Activated effector memory CD4-positive, alpha-beta T cell treated with Interleukin-2 at 50 U/mL for 16 hours (primary cell): ENCODE measurements around the gene ZP1.
"Not testable (repeated sequence)": the region's sequence is repeated elsewhere in the genome, so short reads cannot be mapped to it uniquely, and the experiment has no call there.

Experiments
- DNase-seq: peaks from one replicate; pipeline ENCODE4 v3.0.0-alpha.2; 2020

Gene ZP1

GRCh38 chr11:60866911-60867870 lies at the start of gene ZP1:
Gene ZP1 (plus strand): TSS chr11:60867542. CDS start chr11:60867562, 20 bp downstream.
- no peak for DNase-seq

DNA sequence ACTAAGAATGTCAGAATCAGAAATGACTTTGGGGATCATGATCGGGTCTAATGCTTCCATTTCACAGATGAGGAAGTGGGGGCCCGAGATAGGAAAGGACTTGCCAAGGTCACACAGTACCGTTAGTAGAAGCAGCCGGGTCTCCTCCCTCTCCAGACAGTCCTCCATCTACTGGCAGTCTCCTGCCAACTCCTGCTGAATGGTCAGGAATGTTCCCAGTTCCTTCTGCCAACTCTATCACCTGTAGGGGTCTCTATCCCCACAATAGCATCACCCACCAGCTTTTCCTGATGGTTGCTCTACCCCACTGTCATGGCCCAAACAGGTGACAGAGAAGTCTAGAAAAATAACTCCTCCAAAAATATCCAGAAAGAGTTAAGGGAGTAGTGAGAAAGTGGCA lies 49.3 kb upstream of the ZP1 start:
- DNase-seq, result no peak

- no peak for DNase-seq
Observed at GRCh38 chr11:60821827-60822599, 45.3 kb upstream of the ZP1 start.

GRCh38 chr11:60823745-60824306 lies 43.5 kb upstream of the ZP1 start:
- DNase-seq, result not testable (repeated sequence)

GRCh38 chr11:60825118-60825517 lies 42.2 kb upstream of the ZP1 start:
- no peak for DNase-seq

GRCh38 chr11:60825790-60826189 lies 41.6 kb upstream of the ZP1 start:
- no peak for DNase-seq

DNA sequence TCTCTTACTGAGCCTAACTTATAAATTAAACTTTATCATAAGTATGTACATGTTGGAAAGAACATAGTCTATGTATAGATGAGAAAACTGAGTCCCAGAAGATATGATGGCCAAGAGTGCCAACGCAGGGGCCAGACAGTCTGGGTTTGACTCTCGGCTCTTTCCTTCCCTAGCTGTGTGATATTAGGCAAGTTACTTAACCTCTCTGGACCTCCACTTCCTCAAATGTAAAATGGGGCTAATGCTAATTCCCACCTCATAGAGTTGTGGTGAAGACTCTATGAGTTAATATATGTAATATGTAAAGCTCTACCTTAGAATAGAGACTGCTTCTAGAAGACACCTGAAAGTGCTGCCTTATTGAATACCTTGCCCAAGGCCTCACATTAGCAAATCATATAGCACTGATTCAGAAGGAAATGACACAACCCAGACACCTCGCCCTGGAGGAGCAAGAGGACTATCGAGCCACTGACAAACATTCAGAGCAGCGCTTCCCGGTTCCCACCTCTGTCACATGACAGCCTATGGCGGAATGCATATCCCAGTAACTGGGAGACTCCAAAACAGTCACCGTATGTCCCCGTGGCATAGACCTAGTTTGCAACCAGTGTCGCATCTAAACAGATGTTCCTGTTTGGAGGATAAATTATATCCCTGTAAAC lies 36.7 kb upstream of the ZP1 start:
- no peak for DNase-seq

GRCh38 chr11:60831143-60831500 lies 36.2 kb upstream of the ZP1 start:
- DNase-seq, result peak; percentile 64

GRCh38 chr11:60831501-60832079 lies 35.8 kb upstream of the ZP1 start:
- no peak for DNase-seq

DNA sequence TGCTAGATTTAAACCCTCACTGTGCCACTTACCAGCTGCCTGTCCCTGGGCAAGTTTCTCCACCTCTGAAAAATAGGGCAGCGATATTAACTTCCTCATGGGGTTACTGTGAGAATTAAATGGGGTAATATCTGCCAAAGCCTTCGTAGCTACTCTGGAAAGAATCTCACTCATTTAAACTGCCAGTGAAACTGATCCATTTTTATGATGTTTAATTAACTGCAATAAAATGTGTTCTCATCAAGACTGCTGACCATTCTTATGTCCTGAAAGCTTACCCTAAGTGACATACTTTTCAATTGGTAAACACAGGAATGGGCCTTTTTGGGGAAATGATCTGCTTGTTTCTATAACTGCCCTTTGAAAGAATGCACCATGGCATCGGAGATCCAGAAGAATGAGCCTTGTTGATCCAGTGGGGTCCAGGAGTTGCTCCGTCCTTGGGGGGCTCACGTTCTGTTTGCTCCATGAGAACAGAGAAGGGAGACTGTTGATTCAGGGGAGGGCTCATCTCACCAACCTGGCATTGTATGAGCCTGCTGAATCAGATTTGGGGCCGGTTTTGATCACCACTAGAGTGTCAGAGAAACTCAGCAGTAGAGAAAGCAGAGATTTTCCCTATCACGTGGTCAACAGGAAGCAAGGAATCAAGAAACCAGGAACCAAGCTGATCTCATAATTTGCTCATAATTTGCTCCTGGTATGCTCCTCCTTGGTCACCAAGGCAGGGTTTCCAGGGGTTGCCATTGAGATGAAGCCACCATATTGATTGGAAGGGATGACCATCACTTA lies 32.4 kb upstream of the ZP1 start:
- no peak for DNase-seq

DNA sequence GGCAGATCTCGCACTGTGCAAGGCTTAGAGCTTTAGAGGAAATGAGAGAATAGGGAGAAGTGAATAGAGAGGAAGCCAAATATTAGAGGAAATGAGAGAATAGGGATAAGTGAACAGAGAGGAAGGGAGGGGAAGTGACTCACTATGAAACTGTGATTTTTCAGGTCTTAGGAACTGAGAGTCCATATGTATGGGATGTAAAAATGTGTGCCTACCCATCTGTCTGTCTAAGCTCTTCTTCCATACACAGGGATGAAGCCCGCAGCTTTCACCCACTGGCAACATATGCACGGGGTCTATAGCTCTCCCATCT lies 31.9 kb upstream of the ZP1 start:
- DNase-seq, result no peak

DNA sequence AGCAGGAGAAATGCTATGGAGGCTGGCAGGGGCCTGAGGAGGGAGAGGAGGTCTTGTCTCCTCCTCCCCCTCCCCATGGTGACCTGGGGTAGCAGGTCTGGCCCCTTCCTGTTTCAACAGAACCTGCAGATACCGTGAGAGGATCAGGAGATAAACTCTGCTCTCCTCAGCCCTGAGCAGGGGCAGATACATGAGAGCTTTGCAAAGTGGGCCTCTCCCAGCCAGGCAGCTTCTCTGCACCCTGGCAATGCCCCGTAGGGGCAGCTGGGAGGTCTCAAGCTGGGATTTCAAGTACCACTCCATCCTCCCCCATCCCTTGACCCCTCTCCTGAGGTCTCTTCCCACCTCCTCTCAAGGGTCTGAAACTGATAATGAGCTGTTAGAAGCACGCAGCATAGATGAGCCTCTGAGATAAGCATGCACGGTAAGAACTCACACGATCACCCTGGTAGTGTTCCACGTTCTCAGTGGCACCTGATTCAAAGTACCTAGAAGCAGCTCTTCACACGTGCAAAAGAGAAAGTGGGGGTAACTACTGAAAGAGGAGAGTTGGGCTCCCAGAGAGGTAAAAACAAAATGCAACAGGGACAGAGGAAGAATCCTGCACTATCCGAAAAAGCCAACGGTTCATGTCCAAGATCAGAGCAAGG lies 30.4 kb upstream of the ZP1 start:
- DNase-seq, result no peak

DNA sequence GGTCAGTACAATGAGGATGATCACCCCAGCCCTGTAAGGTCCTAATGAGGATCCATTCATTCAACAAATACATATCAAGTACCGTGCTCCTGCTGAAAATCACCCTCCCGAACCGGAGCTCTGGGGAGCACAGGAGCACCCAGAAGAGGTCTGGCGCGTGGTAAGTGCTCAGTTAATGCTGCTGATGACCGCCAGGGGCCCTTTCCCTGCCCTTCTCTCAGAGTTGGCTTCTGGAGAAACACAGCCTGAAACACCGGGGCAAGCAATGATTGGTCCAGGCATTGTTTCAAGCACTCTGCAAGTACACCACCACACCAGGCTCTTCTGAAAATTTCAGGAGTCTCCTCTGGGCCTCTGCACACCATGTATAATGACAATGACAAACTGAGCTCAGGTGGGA lies 29.2 kb upstream of the ZP1 start:
- no peak for DNase-seq

GRCh38 chr11:60840470-60841430 lies 26.6 kb upstream of the ZP1 start:
- no peak for DNase-seq

GRCh38 chr11:60841797-60842667 lies 25.3 kb upstream of the ZP1 start, which contains the start of gene CCDC86:
Gene CCDC86 (plus strand): TSS chr11:60842113. CDS start chr11:60842125, 12 bp downstream.
- DNase-seq, result peak; percentile 97

DNA sequence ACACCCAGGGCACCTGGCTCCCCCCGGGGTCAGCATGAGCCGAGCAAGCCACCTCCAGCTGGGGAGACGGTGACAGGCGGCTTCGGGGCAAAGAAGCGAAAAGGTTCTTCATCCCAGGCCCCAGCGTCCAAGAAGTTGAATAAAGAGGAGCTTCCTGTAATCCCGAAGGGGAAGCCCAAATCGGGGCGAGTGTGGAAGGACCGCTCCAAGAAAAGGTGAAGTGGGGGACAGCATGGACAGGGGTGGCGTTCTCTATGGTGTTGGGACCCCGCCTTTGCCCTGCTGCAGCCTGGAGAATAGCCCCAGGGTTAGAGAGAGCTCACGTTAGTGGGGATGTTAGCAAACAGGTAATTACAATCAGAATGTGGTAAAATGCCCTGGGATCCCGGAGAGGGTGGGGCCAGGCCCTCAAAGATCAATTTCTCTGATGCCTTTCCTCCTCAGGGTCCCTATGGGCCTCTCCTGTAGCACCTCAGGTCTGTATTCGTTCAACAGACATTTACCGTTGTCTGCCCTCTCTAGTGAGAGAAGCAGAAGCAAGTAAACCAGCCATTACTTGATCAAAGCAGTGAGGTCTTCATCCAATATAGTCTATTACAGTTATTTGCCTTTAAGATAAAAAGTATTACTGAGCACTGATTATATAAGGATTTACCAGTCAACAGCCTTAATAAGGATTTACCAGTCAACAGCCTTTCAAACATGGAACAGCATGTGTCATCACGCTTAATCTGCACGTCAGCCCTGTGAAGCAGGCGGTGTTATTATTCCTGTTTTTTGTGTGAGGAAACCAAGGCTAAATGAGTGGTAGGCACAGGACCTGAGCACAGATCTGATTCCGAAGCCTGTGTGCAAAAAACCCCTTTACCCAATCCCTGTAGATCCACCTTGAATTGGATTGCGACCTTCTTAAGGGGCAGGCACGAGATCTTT lies 24.4 kb upstream of the ZP1 start:
- no peak for DNase-seq

GRCh38 chr11:60844045-60844869 lies 23.1 kb upstream of the ZP1 start:
- DNase-seq, result no peak
